Measurements from ENCODE around the gene UNC13D. TPM values are rescaled to one million over a fixed set of nuclear protein-coding genes. Genes with fewer than 3 reads are reported as not detected.
A peak's percentile ranks its signal among the peaks of the same experiment; 100 is the strongest.
"Not testable (repeated sequence)": the region's sequence is repeated elsewhere in the genome, so short reads cannot be mapped to it uniquely, and the experiment has no call there.

Gene UNC13D
- total and polyA plus RNA-seq, 9 of the 15 experiments (the other 6 are each of a cell fraction or from before 2014, with no cell fraction given): 0.86 to 244 (median 69.2) TPM

DNA sequence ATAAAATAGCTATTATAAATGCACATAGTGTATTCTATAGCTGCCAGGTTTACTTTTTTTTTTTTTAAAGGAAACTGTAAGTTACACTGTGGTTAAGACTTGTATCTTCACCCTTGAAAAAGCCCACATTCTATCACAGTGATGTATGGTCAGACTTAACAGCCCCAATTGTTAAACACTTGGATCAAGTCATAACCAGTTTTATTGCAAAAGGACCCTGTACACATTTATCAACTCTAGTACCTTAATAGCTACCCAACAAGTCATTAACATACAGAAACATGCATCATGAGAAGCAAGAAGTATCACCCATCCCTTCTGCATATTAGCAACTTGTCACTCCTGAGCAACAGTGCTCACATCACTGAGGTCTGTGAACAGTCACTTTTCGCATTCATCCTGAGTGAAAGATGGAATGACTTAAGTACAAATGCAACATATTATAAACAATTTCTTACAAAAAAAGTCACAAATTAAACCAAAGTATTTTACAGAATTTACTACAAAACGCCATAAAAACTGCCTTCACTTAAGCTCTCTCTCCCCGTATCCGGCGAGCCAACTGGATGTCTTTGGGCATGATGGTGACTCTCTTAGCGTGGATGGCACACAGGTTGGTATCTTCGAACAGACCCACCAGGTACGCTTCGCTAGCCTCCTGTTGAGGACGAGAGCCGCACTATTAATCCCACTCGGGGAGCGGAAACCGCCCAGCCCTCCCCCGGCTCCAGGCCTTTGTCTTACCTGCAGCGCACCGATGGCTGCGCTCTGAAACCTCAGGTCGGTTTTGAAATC, 65.9 kb downstream of the UNC13D start (continued):
- TF ChIP-seq SIN3B (IDR thresholded peaks at IDR 0.05; ENCODE audit: low read depth) (peak; percentile 27; the same call in 1 of the 2 replicates), FOXK1 (CRISPR knock-in tag; IDR thresholded peaks at IDR 0.05; ENCODE audit: borderline replicate concordance) (peak; percentile 71; the same call in 1 of the 2 replicates), CREB1 (IDR thresholded peaks at IDR 0.05) (0 out of 2 replicates have a peak, but pooled peaks have one; percentile 13), HDAC2 (IDR thresholded peaks at IDR 0.05) (peak; percentile 12; the same call in 1 of the 2 replicates), ZSCAN32 (CRISPR knock-in tag; IDR thresholded peaks at IDR 0.05) (peak; percentile 21; the same call in 1 of the 2 replicates), CHD1 (IDR thresholded peaks at IDR 0.05; ENCODE audit: low read length) (peak; percentile 78), ZNF143 (CRISPR knock-in tag; IDR thresholded peaks at IDR 0.05) (peak; percentile 29; the same call in 1 of the 2 replicates), ZNF431 (CRISPR knock-in tag; IDR thresholded peaks at IDR 0.05) (0 out of 2 replicates have a peak, but pooled peaks have one; percentile 59), PTRF (tag; IDR thresholded peaks at IDR 0.05) (0 out of 2 replicates have a peak, but pooled peaks have one; percentile 8), TEAD1 (CRISPR knock-in tag; IDR thresholded peaks at IDR 0.05) (0 out of 4 replicates have a peak, but pooled peaks of 1 of the 2 experiments have one; percentile 16), POLR2AphosphoS5 (IDR thresholded peaks at IDR 0.05; ENCODE audit: control insufficient read depth, insufficient read depth, low read depth, low read length) (peak; percentile 2; the same call in 1 of the 2 replicates), POLR2B (IDR thresholded peaks at IDR 0.05; ENCODE audit: low read depth, partially characterized antibody) (peak; percentile 41), SMAD1 (IDR thresholded peaks at IDR 0.05; ENCODE audit: low read depth, low read length, partially characterized antibody) (peak; percentile 78)
- TF ChIP-seq, protein P1, sequence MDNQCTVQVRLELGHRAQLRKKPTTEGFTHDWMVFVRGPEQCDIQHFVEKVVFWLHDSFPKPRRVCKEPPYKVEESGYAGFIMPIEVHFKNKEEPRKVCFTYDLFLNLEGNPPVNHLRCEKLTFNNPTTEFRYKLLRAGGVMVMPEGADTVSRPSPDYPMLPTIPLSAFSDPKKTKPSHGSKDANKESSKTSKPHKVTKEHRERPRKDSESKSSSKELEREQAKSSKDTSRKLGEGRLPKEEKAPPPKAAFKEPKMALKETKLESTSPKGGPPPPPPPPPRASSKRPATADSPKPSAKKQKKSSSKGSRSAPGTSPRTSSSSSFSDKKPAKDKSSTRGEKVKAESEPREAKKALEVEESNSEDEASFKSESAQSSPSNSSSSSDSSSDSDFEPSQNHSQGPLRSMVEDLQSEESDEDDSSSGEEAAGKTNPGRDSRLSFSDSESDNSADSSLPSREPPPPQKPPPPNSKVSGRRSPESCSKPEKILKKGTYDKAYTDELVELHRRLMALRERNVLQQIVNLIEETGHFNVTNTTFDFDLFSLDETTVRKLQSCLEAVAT (IDR thresholded peaks at IDR 0.05): peak in 1 of 2 experiments; percentile 56; a peak in 1 of 4 replicates
- not testable (repeated sequence) for TF ChIP-seq CREB1 (CRISPR knock-in tag; IDR thresholded peaks at IDR 0.05)
- TF ChIP-seq, protein P2, sequence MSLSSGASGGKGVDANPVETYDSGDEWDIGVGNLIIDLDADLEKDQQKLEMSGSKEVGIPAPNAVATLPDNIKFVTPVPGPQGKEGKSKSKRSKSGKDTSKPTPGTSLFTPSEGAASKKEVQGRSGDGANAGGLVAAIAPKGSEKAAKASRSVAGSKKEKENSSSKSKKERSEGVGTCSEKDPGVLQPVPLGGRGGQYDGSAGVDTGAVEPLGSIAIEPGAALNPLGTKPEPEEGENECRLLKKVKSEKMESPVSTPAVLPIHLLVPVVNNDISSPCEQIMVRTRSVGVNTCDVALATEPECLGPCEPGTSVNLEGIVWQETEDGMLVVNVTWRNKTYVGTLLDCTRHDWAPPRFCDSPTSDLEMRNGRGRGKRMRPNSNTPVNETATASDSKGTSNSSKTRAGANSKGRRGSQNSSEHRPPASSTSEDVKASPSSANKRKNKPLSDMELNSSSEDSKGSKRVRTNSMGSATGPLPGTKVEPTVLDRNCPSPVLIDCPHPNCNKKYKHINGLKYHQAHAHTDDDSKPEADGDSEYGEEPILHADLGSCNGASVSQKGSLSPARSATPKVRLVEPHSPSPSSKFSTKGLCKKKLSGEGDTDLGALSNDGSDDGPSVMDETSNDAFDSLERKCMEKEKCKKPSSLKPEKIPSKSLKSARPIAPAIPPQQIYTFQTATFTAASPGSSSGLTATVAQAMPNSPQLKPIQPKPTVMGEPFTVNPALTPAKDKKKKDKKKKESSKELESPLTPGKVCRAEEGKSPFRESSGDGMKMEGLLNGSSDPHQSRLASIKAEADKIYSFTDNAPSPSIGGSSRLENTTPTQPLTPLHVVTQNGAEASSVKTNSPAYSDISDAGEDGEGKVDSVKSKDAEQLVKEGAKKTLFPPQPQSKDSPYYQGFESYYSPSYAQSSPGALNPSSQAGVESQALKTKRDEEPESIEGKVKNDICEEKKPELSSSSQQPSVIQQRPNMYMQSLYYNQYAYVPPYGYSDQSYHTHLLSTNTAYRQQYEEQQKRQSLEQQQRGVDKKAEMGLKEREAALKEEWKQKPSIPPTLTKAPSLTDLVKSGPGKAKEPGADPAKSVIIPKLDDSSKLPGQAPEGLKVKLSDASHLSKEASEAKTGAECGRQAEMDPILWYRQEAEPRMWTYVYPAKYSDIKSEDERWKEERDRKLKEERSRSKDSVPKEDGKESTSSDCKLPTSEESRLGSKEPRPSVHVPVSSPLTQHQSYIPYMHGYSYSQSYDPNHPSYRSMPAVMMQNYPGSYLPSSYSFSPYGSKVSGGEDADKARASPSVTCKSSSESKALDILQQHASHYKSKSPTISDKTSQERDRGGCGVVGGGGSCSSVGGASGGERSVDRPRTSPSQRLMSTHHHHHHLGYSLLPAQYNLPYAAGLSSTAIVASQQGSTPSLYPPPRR (CRISPR knock-in tag; IDR thresholded peaks at IDR 0.05; ENCODE audit: borderline replicate concordance): 0 out of 2 replicates have a peak, but pooled peaks have one; percentile 4
